ENCODE results near the gene LAPTM4A.
A peak's percentile ranks its signal among the peaks of the same experiment; 100 is the strongest.

The LAPTM4A gene

GRCh38 chr2:20051532-20052228 lies at the start of gene LAPTM4A:
TSS of gene LAPTM4A (minus strand) at chr2:20051628. CDS start at chr2:20051520, 108 bp downstream.
- H3K9ac ChIP-seq (ENCODE audit: low read length), result peak within 1 kb of the TSS; percentile 93
- H3K4me3 ChIP-seq (ENCODE audit: low read depth, low read length), result peak within 1 kb of the TSS; percentile 95
- no peaks in the 10 kb centered on the region for H3K9me3 ChIP-seq (ENCODE audit: control insufficient read depth, insufficient read depth, low read depth, low read length)
- H3K36me3 ChIP-seq (ENCODE audit: control insufficient read depth, insufficient read depth, low read length), result no peaks in the 10 kb centered on the region
- H3K27ac ChIP-seq (ENCODE audit: low read depth, low read length), result peak within 1 kb of the TSS; percentile 79; the same call in 1 of the 2 replicates
- H3K27me3 ChIP-seq (ENCODE audit: control insufficient read depth, insufficient read depth, low read length), result no peaks in the 10 kb centered on the region
- H3K4me1 ChIP-seq (ENCODE audit: control insufficient read depth, insufficient read depth, low read length), result peaks cover 15% of the 10 kb centered on the region

- no peaks in the 10 kb centered on the region for H3K27me3 ChIP-seq (ENCODE audit: control insufficient read depth, insufficient read depth, low read length)
- peaks cover 3% of the 10 kb centered on the region for H3K9me3 ChIP-seq (ENCODE audit: control insufficient read depth, insufficient read depth, low read depth, low read length)
- H3K27ac ChIP-seq (ENCODE audit: low read depth, low read length), result no peak overlapping the region
- H3K9ac ChIP-seq (ENCODE audit: low read length), result no peak overlapping the region
- no peaks in the 10 kb centered on the region for H3K36me3 ChIP-seq (ENCODE audit: control insufficient read depth, insufficient read depth, low read length)
- H3K4me1 ChIP-seq (ENCODE audit: control insufficient read depth, insufficient read depth, low read length), result no peaks in the 10 kb centered on the region
- no peak overlapping the region for H3K4me3 ChIP-seq (ENCODE audit: low read depth, low read length)
Measured at GRCh38 chr2:20100711-20101110, 49.3 kb upstream of the LAPTM4A start.

DNA sequence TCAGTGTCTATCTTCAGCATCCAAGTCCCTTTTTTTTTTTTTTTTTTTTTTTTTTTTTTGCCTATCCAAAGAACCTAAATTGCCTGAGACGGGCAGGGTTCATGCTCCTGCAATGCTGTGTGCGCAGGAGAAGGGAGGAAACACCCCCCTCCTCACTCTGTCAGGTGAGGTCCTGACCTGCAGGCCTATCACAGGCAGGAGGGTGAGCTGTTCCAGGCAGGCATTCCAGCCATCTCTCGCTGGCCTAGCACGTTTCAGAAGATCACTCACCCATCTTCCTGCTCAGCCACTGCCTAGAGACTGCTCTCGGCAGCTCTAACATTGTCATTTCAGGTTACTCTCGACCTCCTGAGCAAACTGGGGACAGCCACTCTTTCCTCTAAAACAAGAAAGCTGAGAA lies 48.4 kb upstream of the LAPTM4A start:
- H3K27me3 ChIP-seq (ENCODE audit: control insufficient read depth, insufficient read depth, low read length), result no peaks in the 10 kb centered on the region
- H3K27ac ChIP-seq (ENCODE audit: low read depth, low read length), result no peak overlapping the region
- no peaks in the 10 kb centered on the region for H3K4me1 ChIP-seq (ENCODE audit: control insufficient read depth, insufficient read depth, low read length)
- no peak overlapping the region for H3K9ac ChIP-seq (ENCODE audit: low read length)
- H3K36me3 ChIP-seq (ENCODE audit: control insufficient read depth, insufficient read depth, low read length), result no peaks in the 10 kb centered on the region
- no peaks in the 10 kb centered on the region for H3K9me3 ChIP-seq (ENCODE audit: control insufficient read depth, insufficient read depth, low read depth, low read length)
- no peak overlapping the region for H3K4me3 ChIP-seq (ENCODE audit: low read depth, low read length)

GRCh38 chr2:20097889-20098714 lies 46.7 kb upstream of the LAPTM4A start:
- no peak overlapping the region for H3K4me3 ChIP-seq (ENCODE audit: low read depth, low read length)
- peaks cover 11% of the 10 kb centered on the region; the same call in 1 of the 2 replicates for H3K4me1 ChIP-seq (ENCODE audit: control insufficient read depth, insufficient read depth, low read length)
- H3K27ac ChIP-seq (ENCODE audit: low read depth, low read length), result no peak overlapping the region
- no peaks in the 10 kb centered on the region for H3K27me3 ChIP-seq (ENCODE audit: control insufficient read depth, insufficient read depth, low read length)
- H3K9ac ChIP-seq (ENCODE audit: low read length), result no peak overlapping the region
- no peaks in the 10 kb centered on the region for H3K9me3 ChIP-seq (ENCODE audit: control insufficient read depth, insufficient read depth, low read depth, low read length)
- no peaks in the 10 kb centered on the region for H3K36me3 ChIP-seq (ENCODE audit: control insufficient read depth, insufficient read depth, low read length)

- H3K4me1 ChIP-seq (ENCODE audit: control insufficient read depth, insufficient read depth, low read length), result peaks cover 11% of the 10 kb centered on the region; the same call in 1 of the 2 replicates
- H3K27ac ChIP-seq (ENCODE audit: low read depth, low read length), result no peak overlapping the region
- no peaks in the 10 kb centered on the region for H3K36me3 ChIP-seq (ENCODE audit: control insufficient read depth, insufficient read depth, low read length)
- H3K9ac ChIP-seq (ENCODE audit: low read length), result no peak overlapping the region
- no peak overlapping the region for H3K4me3 ChIP-seq (ENCODE audit: low read depth, low read length)
- no peaks in the 10 kb centered on the region for H3K27me3 ChIP-seq (ENCODE audit: control insufficient read depth, insufficient read depth, low read length)
- no peaks in the 10 kb centered on the region for H3K9me3 ChIP-seq (ENCODE audit: control insufficient read depth, insufficient read depth, low read depth, low read length)
Measured at GRCh38 chr2:20095469-20095868, 44.0 kb upstream of the LAPTM4A start.

DNA sequence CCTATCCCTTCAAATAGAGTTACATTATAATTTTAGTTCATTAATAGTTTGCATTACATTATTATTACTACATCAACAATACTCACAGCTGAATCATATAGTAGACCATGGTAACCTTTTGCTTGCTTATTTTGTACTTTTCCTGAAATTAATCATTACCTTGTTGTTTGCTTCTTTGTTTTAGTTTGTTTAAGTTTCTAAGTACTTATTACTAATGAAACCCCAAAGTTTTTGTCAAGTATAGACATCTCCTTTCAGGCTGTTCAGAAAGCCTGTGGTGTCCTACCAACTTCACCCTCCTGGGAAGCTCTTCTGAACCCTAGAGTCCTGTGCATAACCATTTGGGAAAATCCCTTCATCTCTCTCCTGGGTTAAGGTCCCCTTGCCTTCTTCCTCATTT lies 43.5 kb upstream of the LAPTM4A start:
- H3K4me1 ChIP-seq (ENCODE audit: control insufficient read depth, insufficient read depth, low read length), result peaks cover 11% of the 10 kb centered on the region; the same call in 1 of the 2 replicates
- no peaks in the 10 kb centered on the region for H3K36me3 ChIP-seq (ENCODE audit: control insufficient read depth, insufficient read depth, low read length)
- H3K4me3 ChIP-seq (ENCODE audit: low read depth, low read length), result no peak overlapping the region
- no peak overlapping the region for H3K9ac ChIP-seq (ENCODE audit: low read length)
- H3K27me3 ChIP-seq (ENCODE audit: control insufficient read depth, insufficient read depth, low read length), result no peaks in the 10 kb centered on the region
- no peaks in the 10 kb centered on the region for H3K9me3 ChIP-seq (ENCODE audit: control insufficient read depth, insufficient read depth, low read depth, low read length)
- no peak overlapping the region for H3K27ac ChIP-seq (ENCODE audit: low read depth, low read length)

DNA sequence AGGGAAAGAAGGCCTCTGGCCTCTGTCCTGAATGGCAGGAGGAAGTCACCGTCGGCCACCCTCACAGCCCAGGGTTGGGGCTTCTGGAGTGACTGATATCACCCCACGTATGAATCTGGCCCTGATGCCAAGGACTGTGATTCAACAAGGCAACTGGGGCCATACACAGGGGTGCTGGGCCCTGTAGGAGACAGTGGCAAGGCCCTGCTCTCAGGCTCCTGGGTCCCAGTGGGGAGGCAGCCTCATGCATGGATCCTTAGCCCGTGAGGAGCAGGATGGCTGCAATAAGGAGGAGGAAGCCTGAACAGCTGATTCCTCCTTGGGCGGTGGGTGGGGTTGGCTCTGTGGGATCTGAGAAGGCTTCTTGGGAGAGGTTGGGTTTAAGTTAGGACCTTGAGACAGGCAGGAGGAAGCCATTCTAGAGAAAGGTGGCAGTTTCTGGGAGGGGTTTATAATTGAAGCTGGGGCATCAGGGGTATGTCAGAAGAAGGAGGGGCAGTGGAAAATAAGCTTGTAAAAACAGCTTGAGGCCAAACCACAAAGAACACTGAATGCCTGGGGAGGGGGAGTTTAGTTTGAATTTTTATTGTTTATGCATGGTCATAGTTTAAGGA lies 42.8 kb upstream of the LAPTM4A start:
- H3K9ac ChIP-seq (ENCODE audit: low read length), result no peak overlapping the region
- no peak overlapping the region for H3K4me3 ChIP-seq (ENCODE audit: low read depth, low read length)
- no peaks in the 10 kb centered on the region for H3K9me3 ChIP-seq (ENCODE audit: control insufficient read depth, insufficient read depth, low read depth, low read length)
- no peaks in the 10 kb centered on the region for H3K27me3 ChIP-seq (ENCODE audit: control insufficient read depth, insufficient read depth, low read length)
- peaks cover 16% of the 10 kb centered on the region; the same call in 1 of the 2 replicates for H3K4me1 ChIP-seq (ENCODE audit: control insufficient read depth, insufficient read depth, low read length)
- no peaks in the 10 kb centered on the region for H3K36me3 ChIP-seq (ENCODE audit: control insufficient read depth, insufficient read depth, low read length)
- H3K27ac ChIP-seq (ENCODE audit: low read depth, low read length), result no peak overlapping the region

DNA sequence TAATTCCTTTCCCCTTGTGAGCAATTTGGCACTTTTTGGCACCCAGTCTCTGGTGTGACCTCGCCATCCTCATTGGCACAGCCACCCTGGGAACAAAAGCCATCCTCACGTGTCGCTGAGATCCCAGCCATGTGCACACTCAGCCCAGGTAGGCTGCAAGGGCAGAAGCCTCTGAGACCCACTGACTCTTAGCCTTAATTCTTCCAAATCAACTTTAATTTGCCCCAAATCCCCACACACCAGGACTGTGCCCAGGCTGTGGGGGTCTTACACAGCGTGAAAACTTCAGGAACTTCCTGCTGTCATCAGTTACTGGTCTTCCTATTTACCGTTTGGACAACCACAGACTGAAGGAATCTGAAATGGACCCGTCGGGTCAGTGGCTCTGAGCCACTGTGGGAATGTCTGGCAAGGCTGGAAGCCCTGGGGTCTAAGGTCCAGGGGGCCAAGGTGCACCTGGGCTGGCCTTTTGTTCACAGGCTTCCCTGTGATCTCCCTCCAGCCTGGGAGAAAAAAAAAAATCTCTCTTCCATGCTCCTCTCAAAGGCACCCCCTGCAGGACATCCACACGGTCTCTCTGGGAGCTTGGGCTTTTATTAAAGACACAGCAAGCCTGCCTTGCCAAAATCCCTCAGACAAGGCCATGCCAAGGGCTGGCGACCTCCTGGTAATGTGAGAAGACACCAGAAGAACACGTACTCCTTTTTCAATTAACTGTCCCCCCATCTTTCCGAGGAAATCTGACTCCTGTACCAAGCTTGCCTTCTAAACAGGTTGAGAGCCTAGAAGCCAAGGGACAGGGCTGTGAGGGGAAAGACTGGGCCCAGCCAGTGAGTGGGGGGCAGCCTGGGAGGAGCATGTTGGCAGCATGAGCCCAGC lies 42.1 kb upstream of the LAPTM4A start:
- Histone ChIP-seq H3K4me1 (ENCODE audit: control insufficient read depth, insufficient read depth, low read length) (peaks cover 17% of the 10 kb centered on the region; the same call in 1 of the 2 replicates), H3K4me3 (ENCODE audit: low read depth, low read length) (no peak overlapping the region), H3K9me3 (ENCODE audit: control insufficient read depth, insufficient read depth, low read depth, low read length) (no peaks in the 10 kb centered on the region), H3K27me3 (ENCODE audit: control insufficient read depth, insufficient read depth, low read length) (no peaks in the 10 kb centered on the region), H3K36me3 (ENCODE audit: control insufficient read depth, insufficient read depth, low read length) (no peaks in the 10 kb centered on the region), H3K27ac (ENCODE audit: low read depth, low read length) (no peak overlapping the region), H3K9ac (ENCODE audit: low read length) (no peak overlapping the region)

DNA sequence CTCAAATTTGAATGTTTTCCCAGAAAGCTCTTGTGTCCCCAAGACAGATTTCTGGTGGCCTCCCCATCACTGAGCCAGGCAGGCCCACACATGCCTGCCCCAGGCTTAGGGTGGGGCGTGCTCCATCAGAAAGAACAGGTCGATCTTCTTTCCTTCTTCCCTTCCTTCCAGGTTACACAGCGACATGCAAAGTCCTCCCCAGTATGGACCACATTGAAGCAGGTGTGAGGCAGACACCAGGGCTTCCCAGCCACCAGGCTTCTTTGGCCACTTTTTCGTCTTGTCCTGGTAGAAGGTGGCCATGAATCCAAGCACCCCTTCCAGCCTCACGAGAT lies 41.4 kb upstream of the LAPTM4A start:
- Histone ChIP-seq H3K9ac (ENCODE audit: low read length) (no peak overlapping the region), H3K4me1 (ENCODE audit: control insufficient read depth, insufficient read depth, low read length) (peaks cover 19% of the 10 kb centered on the region; the same call in 1 of the 2 replicates), H3K27me3 (ENCODE audit: control insufficient read depth, insufficient read depth, low read length) (no peaks in the 10 kb centered on the region), H3K9me3 (ENCODE audit: control insufficient read depth, insufficient read depth, low read depth, low read length) (no peaks in the 10 kb centered on the region), H3K27ac (ENCODE audit: low read depth, low read length) (no peak overlapping the region), H3K4me3 (ENCODE audit: low read depth, low read length) (no peak overlapping the region), H3K36me3 (ENCODE audit: control insufficient read depth, insufficient read depth, low read length) (no peaks in the 10 kb centered on the region)

GRCh38 chr2:20092226-20092900 lies 40.9 kb upstream of the LAPTM4A start:
- Histone ChIP-seq H3K36me3 (ENCODE audit: control insufficient read depth, insufficient read depth, low read length) (no peaks in the 10 kb centered on the region), H3K9ac (ENCODE audit: low read length) (no peak overlapping the region), H3K4me1 (ENCODE audit: control insufficient read depth, insufficient read depth, low read length) (peaks cover 19% of the 10 kb centered on the region; the same call in 1 of the 2 replicates), H3K4me3 (ENCODE audit: low read depth, low read length) (no peak overlapping the region), H3K27ac (ENCODE audit: low read depth, low read length) (no peak overlapping the region), H3K9me3 (ENCODE audit: control insufficient read depth, insufficient read depth, low read depth, low read length) (no peaks in the 10 kb centered on the region), H3K27me3 (ENCODE audit: control insufficient read depth, insufficient read depth, low read length) (no peaks in the 10 kb centered on the region)
